Coronary artery (tissue), 2 donors: ENCODE measurements around the gene TLE3.

Experiments used
- DNase-seq: peaks from one replicate; pipeline ENCODE4 v3.0.0-alpha.2; 2017; ENCODE audit warnings: low spot score
- H3K27ac ChIP-seq, 2 donors: fragments of 200-600 bp; sonication (generic); one replicate each; pipeline ENCODE4 v1.5.1; 2016 to 2019
- H3K4me3 ChIP-seq: fragments of 200-600 bp; sonication (generic); 2 replicates; pipeline ENCODE4 v1.5.1; 2016; ENCODE audit warnings: mild to moderate bottlenecking, moderate library complexity
- CTCF ChIP-seq: fragments of 200-600 bp; sonication (generic); IDR thresholded peaks from one replicate; pipeline ENCODE4 v1.5.1; 2019; ENCODE audit warnings: antibody characterized with exemption

The TLE3 gene

GRCh38 chr15:70093070-70093469, 4.6 kb downstream of the TLE3 start:
- Histone ChIP-seq H3K27ac (no peak overlapping the region), H3K4me3 (peak overlapping the region; percentile 51)
- no peak for DNase-seq

GRCh38 chr15:70092464-70093027, 5.2 kb downstream of the TLE3 start:
- no peak for DNase-seq
- H3K27ac ChIP-seq: no peak overlapping the region
- TF ChIP-seq CTCF: no peak
- no peak overlapping the region for H3K4me3 ChIP-seq

More at GRCh38 chr15:70093070-70093469, 4.6 kb downstream of the TLE3 start:
- TF ChIP-seq CTCF: no peak

- TF ChIP-seq CTCF: no peak
- no peak overlapping the region for H3K27ac ChIP-seq
- no peak overlapping the region for H3K4me3 ChIP-seq
- no peak for DNase-seq
Observed at GRCh38 chr15:70091726-70092463, 5.8 kb downstream of the TLE3 start.

- Histone ChIP-seq H3K4me3 (no peak overlapping the region), H3K27ac (no peak overlapping the region)
- no peak for TF ChIP-seq CTCF
- DNase-seq: no peak
Observed at GRCh38 chr15:70090436-70091296, 7.1 kb downstream of the TLE3 start.

- TF ChIP-seq CTCF: no peak
- DNase-seq: no peak
- Histone ChIP-seq H3K4me3 (peak overlapping the region; percentile 23), H3K27ac (peak overlapping the region in 1 of 2 donors; percentile 47)
Observed at GRCh38 chr15:70089692-70089971, 8.1 kb downstream of the TLE3 start.

- no peak for DNase-seq
- peak overlapping the region in 1 of 2 donors; percentile 47 for H3K27ac ChIP-seq
- H3K4me3 ChIP-seq: peak overlapping the region; percentile 23
- TF ChIP-seq CTCF: no peak
Observed at GRCh38 chr15:70088887-70089691, 8.6 kb downstream of the TLE3 start.
